COLO668 (cell line): ENCODE results near the gene NT5DC3.
A peak's percentile ranks its signal among the peaks of the same experiment; 100 is the strongest.
"Not testable (repeated sequence)": the region's sequence is repeated elsewhere in the genome, so short reads cannot be mapped to it uniquely, and the experiment has no call there.

ENCODE experiments used
- DNase-seq: peaks from one replicate; lab custom pipeline; 2025; ENCODE audit not compliant: unreplicated experiment; lab: John Stamatoyannopoulos, UW

Gene NT5DC3

GRCh38 chr12:103855896-103856657 lies 15.0 kb upstream of the NT5DC3 start:
- DNase-seq = no peak

- DNase-seq = peak; percentile 42
Observed at GRCh38 chr12:103855036-103855712, 14.1 kb upstream of the NT5DC3 start.

GRCh38 chr12:103854372-103854973 lies 13.4 kb upstream of the NT5DC3 start:
- DNase-seq = no peak

- peak; percentile 75 for DNase-seq
Observed at GRCh38 chr12:103852498-103852997, 11.5 kb upstream of the NT5DC3 start.

- no peak for DNase-seq
Observed at GRCh38 chr12:103851127-103851526, 10.1 kb upstream of the NT5DC3 start.

GRCh38 chr12:103850429-103850828 lies 9.4 kb upstream of the NT5DC3 start:
- DNase-seq = no peak

- no peak for DNase-seq
Observed at GRCh38 chr12:103848917-103849491, 8.0 kb upstream of the NT5DC3 start.

GRCh38 chr12:103848143-103848542 lies 7.1 kb upstream of the NT5DC3 start:
- DNase-seq = peak; percentile 59

GRCh38 chr12:103846415-103846814 lies 5.4 kb upstream of the NT5DC3 start:
- DNase-seq = no peak

GRCh38 chr12:103844305-103844704 lies 3.3 kb upstream of the NT5DC3 start:
- DNase-seq = no peak

GRCh38 chr12:103841690-103842584 lies 903 bp upstream of the NT5DC3 start:
- DNase-seq = peak; percentile 86

GRCh38 chr12:103840462-103840875 lies 565 bp downstream of the NT5DC3 start:
- peak; percentile 70 for DNase-seq

GRCh38 chr12:103839609-103840461 lies 1.2 kb downstream of the NT5DC3 start:
- DNase-seq = peak; percentile 62

GRCh38 chr12:103839103-103839502 lies 1.9 kb downstream of the NT5DC3 start:
- no peak for DNase-seq

- DNase-seq = no peak
Observed at GRCh38 chr12:103838254-103838914, 2.6 kb downstream of the NT5DC3 start.

GRCh38 chr12:103836345-103836744 lies 4.7 kb downstream of the NT5DC3 start:
- no peak for DNase-seq

GRCh38 chr12:103835747-103836335 lies 5.2 kb downstream of the NT5DC3 start:
- not testable (repeated sequence) for DNase-seq

GRCh38 chr12:103834942-103835341 lies 6.1 kb downstream of the NT5DC3 start:
- no peak for DNase-seq

GRCh38 chr12:103833891-103834290 lies 7.1 kb downstream of the NT5DC3 start:
- peak; percentile 26 for DNase-seq
